Stomach smooth muscle (tissue), 2 donors: ENCODE results near the gene ZNF362.

Experiments used
- H3K27ac ChIP-seq: one replicate; pipeline ENCODE4 v1.7.0; 2013; ENCODE audit warnings: mild to moderate bottlenecking, low read length, inconsistent platforms
- H3K27me3 ChIP-seq, 2 donors: one replicate each; pipeline ENCODE4 v1.7.0; 2013; ENCODE audit warnings: low read length in 2 of 2; ENCODE audit not compliant: insufficient read depth in 2 of 2, control insufficient read depth in 1 of 2
- H3K36me3 ChIP-seq, 2 donors: one replicate each; pipeline ENCODE4 v1.7.0; 2013; ENCODE audit warnings: low read length in 2 of 2; ENCODE audit not compliant: control insufficient read depth in 2 of 2, insufficient read depth in 2 of 2
- H3K4me1 ChIP-seq: one replicate; pipeline ENCODE4 v1.7.0; 2013; ENCODE audit warnings: low read length; ENCODE audit not compliant: control insufficient read depth, insufficient read depth
- H3K4me3 ChIP-seq, 2 donors: one replicate each; pipeline ENCODE4 v1.7.0; 2013; ENCODE audit warnings: low read length in 2 of 2
- H3K9ac ChIP-seq, 2 donors: one replicate each; pipeline ENCODE4 v1.7.0; 2013; ENCODE audit warnings: low read length in 2 of 2, mild to moderate bottlenecking in 1 of 2
- H3K9me3 ChIP-seq, 2 donors: one replicate each; pipeline ENCODE4 v1.7.0; 2013; ENCODE audit warnings: low read length in 2 of 2; ENCODE audit not compliant: control insufficient read depth in 2 of 2
- donor health status: healthy.
- donor health status: Pancreatic carcinoma.

Gene ZNF362

DNA sequence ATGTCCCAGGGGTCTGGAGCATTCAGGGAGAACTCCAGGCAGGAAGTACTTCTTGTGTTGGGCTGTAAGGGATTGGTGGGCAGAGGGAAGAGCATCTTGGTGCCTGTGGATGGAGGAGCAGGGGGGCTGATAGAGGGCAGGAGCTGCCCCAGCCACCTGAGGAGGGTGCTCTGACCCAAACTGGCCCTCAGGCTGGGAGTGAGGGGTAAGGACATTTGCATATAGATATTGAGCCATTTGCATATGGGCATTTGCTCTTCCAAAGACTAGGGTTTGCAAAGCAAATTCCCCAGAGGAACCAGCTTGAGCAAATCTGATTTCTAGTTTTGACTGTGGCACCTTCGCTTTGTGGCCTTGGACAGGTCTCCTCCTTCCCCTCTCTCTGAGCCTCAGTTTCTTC lies 18.2 kb downstream of the ZNF362 start:
- Histone ChIP-seq H3K9ac (no peak overlapping the region), H3K27me3 (no peaks in the 10 kb centered on the region), H3K4me3 (no peak overlapping the region), H3K9me3 (no peaks in the 10 kb centered on the region), H3K27ac (no peak overlapping the region), H3K4me1 (peaks cover 9% of the 10 kb centered on the region), H3K36me3 (peaks cover 17 to 20% of the 10 kb centered on the region in 2 donors)

DNA sequence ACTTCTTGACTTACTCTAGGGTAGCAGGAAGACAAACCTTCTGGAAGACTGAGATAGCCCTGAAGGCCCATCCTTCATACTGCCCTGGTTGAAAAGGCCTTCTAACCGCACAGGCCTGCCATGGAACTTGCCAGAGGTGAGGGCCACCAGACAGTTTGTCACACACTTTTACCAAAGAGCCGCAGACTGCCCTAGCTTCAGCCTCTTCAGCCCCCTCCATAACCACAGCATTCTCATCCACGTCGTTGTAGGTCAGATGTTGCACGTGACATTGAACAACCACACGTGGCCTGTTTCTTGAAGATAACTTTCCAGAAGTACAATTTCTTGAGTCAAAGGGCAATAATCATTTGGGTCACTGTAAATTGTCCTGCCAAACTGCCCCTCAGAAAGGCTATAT lies 18.9 kb downstream of the ZNF362 start:
- H3K9me3 ChIP-seq, result no peaks in the 10 kb centered on the region
- no peak overlapping the region for H3K9ac ChIP-seq
- H3K4me1 ChIP-seq, result peaks cover 5% of the 10 kb centered on the region
- H3K4me3 ChIP-seq, result no peak overlapping the region
- peaks cover 16 to 17% of the 10 kb centered on the region in 2 donors for H3K36me3 ChIP-seq
- H3K27me3 ChIP-seq, result no peaks in the 10 kb centered on the region
- no peak overlapping the region for H3K27ac ChIP-seq

DNA sequence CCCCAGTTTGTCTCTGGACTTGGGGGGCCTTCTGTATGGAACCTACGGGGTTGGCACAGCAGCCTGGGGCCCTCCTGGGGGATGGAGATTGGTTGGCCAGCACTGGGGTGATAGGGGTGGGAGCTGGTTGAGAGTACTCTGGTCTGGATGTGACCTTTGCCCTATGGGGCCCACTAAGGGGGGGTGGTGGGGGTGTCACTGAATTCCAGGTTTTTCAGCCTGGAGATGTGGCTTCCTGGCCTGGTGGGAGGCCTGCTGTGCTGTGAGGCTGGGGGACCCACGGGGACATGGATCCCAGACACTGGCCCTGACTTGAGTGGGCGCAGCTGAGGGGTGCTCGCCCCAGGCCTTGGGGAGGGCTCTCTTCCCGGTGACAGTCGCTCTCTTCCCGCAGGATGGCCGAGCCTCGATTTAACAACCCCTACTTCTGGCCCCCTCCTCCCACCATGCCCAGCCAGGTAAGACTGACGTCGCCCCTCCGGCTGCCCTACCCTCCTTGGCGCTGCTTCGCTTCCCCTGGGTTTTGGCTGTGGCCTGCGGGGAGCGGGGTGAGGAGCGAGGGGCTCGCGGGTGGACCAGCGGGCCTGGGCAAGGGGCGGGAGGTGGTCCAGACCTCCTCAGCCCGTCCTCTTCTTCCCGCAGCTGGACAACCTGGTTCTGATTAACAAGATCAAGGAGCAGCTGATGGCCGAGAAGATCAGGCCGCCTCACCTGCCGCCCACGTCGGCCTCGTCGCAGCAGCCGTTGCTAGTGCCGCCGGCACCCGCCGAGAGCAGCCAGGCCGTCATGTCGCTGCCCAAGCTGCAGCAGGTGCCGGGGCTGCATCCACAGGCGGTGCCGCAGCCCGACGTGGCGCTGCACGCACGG lies 19.6 kb downstream of the ZNF362 start:
- Histone ChIP-seq H3K9me3 (no peaks in the 10 kb centered on the region), H3K27me3 (no peaks in the 10 kb centered on the region), H3K4me1 (peaks cover 5% of the 10 kb centered on the region), H3K27ac (no peak overlapping the region), H3K4me3 (no peak overlapping the region), H3K9ac (no peak overlapping the region), H3K36me3 (peaks cover 17 to 23% of the 10 kb centered on the region in 2 donors)

DNA sequence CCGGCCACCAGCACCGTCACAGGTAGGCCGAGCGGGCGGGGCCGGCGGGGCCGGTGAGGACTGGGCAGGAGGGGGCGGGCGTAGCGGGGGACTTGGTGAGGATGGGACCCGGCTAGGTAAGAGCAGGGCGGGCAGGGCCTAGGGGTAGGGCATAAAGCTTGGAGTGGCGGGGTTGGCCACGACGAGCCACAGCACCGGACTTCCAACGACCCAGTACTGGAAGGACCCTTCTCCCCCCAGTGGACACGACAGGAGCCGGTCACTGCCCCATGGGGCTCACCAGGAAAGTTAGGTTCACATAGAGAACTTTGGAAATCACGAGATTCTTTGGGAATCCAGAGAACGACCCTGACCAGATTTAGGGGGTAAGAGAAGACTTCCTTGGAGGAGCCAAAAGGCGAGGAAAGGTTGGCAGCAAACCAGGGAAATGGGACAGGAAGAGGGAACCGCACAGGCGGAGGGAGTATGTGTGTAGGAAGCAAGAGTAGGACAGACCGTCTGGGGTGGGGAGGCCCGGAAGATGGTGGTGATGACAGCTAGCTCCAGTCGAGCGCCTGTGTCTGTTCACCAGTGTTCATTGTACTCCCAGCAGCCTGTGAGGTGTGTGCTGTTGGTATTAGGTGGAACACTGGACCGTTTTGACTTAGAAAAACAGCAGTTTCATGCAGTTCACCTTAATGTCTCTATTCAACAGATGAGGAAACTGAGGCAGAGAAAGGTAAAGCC lies 20.4 kb downstream of the ZNF362 start:
- no peak overlapping the region for H3K9ac ChIP-seq
- peaks cover 20 to 28% of the 10 kb centered on the region in 2 donors for H3K36me3 ChIP-seq
- peaks cover 2% of the 10 kb centered on the region for H3K4me1 ChIP-seq
- no peaks in the 10 kb centered on the region for H3K9me3 ChIP-seq
- H3K27ac ChIP-seq, result no peak overlapping the region
- no peak overlapping the region for H3K4me3 ChIP-seq
- H3K27me3 ChIP-seq, result no peaks in the 10 kb centered on the region

DNA sequence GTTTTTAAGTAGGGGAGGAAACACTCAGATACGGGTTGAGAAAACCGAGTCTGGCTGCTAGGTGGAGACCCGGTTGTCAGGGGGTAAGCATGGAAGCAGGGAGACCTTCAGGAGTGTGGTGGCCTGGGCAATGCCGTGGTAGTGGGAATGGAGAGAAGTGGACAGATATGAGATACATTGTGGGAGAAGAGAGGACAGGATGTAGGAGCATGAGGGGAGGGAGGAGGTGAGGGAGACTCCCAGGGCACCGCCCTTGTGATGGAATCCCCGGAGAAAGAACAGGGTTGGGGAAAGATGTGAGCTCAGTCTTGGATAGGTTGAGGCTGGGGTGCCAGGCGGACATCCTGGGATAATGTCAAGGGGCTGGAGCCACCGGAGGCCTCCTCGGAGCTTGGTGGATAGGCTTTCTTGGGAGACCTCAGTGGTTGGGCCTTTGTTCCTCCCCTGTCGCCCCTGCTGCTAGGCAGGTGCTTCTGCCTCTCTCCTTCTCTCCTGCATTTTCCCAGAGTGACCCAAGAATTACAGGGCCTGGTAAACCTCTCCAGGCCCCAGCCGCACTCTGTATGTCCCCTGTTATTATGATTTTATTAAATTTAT lies 21.3 kb downstream of the ZNF362 start:
- Histone ChIP-seq H3K4me1 (peaks cover 2% of the 10 kb centered on the region), H3K9me3 (no peaks in the 10 kb centered on the region), H3K4me3 (no peak overlapping the region), H3K27me3 (no peaks in the 10 kb centered on the region), H3K36me3 (peaks cover 24 to 29% of the 10 kb centered on the region in 2 donors), H3K9ac (no peak overlapping the region), H3K27ac (no peak overlapping the region)

DNA sequence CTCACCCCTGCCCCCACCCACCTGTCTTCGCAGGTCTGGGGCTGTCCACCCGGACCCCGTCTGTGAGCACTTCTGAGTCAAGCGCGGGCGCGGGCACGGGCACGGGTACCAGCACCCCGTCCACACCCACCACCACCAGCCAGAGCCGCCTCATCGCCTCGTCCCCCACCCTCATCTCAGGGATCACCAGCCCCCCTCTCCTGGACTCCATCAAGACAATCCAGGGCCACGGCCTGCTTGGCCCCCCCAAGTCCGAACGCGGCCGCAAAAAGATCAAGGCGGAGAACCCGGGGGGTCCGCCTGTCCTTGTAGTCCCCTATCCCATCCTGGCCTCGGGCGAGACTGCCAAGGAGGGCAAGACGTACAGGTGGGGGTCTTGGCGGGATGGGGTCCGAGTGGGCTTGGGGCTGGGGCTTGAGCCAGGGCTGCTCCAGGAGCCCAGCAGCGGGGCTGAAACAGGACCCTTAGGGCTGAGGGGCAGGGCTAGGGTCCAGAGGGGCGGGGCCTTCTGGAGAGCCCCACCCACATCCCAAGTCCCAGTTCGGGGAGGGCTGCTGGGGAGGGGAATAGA lies 23.9 kb downstream of the ZNF362 start:
- H3K9ac ChIP-seq, result no peak overlapping the region
- no peaks in the 10 kb centered on the region for H3K27me3 ChIP-seq
- H3K4me3 ChIP-seq, result no peak overlapping the region
- H3K4me1 ChIP-seq, result no peaks in the 10 kb centered on the region
- no peaks in the 10 kb centered on the region for H3K9me3 ChIP-seq
- H3K36me3 ChIP-seq, result peaks cover 26 to 39% of the 10 kb centered on the region in 2 donors
- H3K27ac ChIP-seq, result no peak overlapping the region

DNA sequence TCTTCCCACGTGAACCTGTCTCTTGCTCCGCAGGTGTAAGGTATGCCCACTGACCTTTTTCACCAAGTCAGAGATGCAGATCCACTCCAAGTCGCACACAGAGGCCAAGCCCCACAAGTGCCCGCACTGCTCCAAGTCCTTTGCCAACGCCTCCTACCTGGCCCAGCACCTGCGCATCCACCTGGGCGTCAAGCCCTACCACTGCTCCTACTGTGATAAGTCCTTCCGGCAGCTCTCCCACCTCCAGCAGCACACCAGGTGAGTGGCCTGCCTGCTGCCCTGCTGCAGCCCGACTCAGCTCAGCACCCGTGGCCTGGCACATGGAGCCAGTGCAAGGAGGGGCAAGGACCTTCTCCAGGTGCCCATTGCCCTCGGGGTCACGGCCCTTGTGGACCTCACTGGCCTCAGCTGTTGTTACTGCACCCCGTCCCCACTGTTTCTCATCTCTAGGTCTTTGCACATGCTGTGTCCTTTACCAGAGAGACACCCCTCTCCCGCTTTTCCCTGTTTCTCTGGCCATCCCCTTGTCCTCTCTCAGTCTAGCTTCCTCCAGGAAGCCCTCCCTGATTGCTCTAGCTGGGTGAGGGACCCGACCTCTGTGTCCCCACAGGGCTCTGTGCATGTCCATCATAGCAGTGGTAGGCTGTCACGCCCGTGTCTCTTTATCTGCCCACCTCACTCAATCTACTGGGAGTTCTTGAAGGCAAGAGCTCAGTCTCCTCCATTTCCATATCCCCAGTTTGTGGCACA lies 25.4 kb downstream of the ZNF362 start:
- Histone ChIP-seq H3K9ac (no peak overlapping the region), H3K36me3 (peaks cover 26 to 38% of the 10 kb centered on the region in 2 donors), H3K4me3 (no peak overlapping the region), H3K9me3 (no peaks in the 10 kb centered on the region), H3K27ac (no peak overlapping the region), H3K27me3 (no peaks in the 10 kb centered on the region), H3K4me1 (no peaks in the 10 kb centered on the region)

DNA sequence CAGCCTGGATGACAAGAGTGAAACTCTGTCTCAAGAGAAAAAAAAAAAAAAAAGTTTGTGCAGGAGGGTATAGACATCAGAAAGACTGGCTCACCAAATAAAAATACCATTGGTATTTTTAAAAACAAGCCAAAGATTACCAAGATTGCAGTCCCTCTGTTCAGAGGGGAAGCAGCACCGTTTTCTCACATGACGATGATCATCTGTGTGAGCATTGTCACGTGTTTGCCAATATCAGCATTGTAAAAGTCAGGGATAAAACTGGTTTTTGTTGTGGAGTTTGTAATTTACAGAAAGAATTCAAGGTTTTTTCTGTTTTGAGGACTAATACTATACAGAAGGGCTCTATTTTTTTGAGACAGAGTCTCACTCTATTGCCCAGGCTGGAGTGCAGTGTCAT lies 26.5 kb downstream of the ZNF362 start:
- no peaks in the 10 kb centered on the region for H3K9me3 ChIP-seq
- no peaks in the 10 kb centered on the region for H3K27me3 ChIP-seq
- H3K36me3 ChIP-seq, result peaks cover 16 to 28% of the 10 kb centered on the region in 2 donors
- no peak overlapping the region for H3K9ac ChIP-seq
- H3K4me3 ChIP-seq, result no peak overlapping the region
- no peaks in the 10 kb centered on the region for H3K4me1 ChIP-seq
- H3K27ac ChIP-seq, result no peak overlapping the region

DNA sequence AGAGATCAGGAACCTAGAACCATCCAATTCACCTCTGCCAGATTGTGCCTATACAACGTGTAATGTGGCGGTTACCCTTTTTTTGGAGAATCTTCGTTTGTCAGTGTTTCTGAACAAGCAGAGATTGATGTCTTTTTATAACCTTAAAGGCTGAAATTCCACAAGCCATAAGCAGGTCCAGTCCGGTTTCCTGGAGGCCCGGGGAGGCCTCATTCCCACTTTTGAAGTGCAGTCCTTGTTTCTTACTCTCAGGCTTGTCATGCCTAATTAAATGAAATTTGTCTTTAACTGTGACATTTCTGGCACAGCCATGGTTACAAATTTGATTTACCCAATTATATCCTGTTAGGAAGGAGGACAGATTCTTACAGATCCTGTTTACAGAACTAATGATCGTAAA lies 27.8 kb downstream of the ZNF362 start:
- Histone ChIP-seq H3K27me3 (no peaks in the 10 kb centered on the region), H3K4me3 (no peak overlapping the region), H3K36me3 (peaks cover 18 to 28% of the 10 kb centered on the region in 2 donors), H3K9me3 (no peaks in the 10 kb centered on the region), H3K4me1 (no peaks in the 10 kb centered on the region), H3K27ac (no peak overlapping the region), H3K9ac (no peak overlapping the region)
